ENCODE results near the gene TBC1D22A.
A peak's percentile ranks its signal among the peaks of the same experiment; 100 is the strongest.

Gene TBC1D22A

DNA sequence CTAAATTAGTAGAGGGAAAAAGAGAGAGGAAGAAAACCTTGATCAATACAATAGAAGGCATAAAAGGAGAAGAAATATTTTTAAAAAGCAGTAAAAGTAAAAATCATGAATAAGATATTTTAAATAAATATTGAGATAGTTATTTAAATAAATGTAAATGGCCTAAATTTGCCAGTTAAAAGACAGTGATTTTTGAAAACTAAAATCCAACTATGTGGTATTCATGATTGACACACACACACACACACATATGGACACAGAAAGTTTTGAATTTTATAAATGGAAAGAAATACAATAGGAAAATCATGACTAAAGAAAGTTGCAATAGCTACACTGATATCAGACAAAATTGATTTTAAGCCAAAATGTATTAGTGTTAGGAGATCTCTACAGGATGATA is 313.1 kb downstream of the TBC1D22A start:
- DNase-seq: no peak
- no peak for TF ChIP-seq POLR2A (IDR thresholded peaks at IDR 0.05; ENCODE audit: low read length)
- no peak for TF ChIP-seq GATA1 (IDR thresholded peaks at IDR 0.05; ENCODE audit: low read depth, low read length)

DNA sequence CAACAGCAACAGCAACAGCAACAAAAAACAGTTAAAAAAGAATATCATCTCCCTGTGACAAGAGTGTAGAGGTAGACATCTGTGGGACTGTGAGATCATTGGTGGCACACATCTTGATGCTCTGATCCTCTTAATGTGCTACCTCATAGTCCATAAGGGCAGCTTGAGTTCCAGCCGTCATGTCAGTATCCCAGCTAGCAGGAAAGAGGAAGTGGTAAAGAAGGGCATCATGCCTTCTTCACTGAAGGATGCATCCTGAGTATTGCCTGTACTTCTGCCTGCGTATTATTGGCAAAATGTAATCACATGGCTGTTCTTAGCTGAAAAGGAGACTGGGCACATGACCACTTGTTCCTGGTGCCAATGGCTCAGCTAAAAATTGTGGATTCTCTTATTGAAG is 314.3 kb downstream of the TBC1D22A start:
- no peak for DNase-seq
- TF ChIP-seq POLR2A (IDR thresholded peaks at IDR 0.05; ENCODE audit: low read length) (no peak), GATA1 (IDR thresholded peaks at IDR 0.05; ENCODE audit: low read depth, low read length) (no peak)

DNA sequence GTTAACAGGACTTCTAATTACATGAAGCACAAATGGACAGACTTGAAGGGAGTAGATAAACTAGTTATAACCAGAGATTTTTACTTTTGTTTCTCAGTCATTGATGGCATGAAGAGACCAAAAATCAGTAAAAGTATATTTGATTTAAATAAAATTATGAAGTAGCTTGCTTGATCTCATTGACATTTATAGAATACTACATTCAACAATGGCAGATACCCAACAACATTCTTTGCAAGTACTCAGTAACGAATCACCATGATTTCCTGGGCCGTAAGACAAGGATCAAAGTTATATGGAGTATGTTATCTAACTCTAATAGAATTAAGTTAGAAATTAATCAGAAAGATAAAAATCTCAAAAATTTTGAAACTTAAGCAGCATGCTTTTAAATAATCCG is 317.6 kb downstream of the TBC1D22A start:
- DNase-seq: no peak
- no peak for TF ChIP-seq POLR2A (IDR thresholded peaks at IDR 0.05; ENCODE audit: low read length)
- TF ChIP-seq GATA1 (IDR thresholded peaks at IDR 0.05; ENCODE audit: low read depth, low read length): no peak

DNA sequence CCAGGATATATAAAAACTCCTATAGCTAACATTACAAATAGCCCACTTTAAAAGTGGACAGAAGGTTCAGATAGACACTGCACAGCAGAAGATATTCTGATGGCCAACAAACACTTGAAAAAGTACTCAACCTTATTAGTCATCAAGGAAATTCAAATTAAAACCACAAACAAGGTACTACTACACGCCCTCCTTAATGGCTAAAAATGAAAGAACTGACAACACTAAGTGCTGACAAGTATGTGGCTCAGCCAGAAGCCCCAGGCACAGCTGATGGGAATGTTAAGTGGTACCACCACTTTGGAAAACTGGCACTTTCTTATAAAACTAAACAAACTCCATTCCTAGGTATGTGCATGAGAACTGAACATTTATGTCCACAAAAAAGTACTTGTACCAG is 320.1 kb downstream of the TBC1D22A start:
- TF ChIP-seq GATA1 (IDR thresholded peaks at IDR 0.05; ENCODE audit: low read depth, low read length) (no peak), POLR2A (IDR thresholded peaks at IDR 0.05; ENCODE audit: low read length) (no peak)
- DNase-seq: no peak

- no peak for DNase-seq
- TF ChIP-seq POLR2A (IDR thresholded peaks at IDR 0.05; ENCODE audit: low read length): no peak
- TF ChIP-seq GATA1 (IDR thresholded peaks at IDR 0.05; ENCODE audit: low read depth, low read length): no peak
Observed at GRCh38 chr22:47083379-47083986, 321.0 kb downstream of the TBC1D22A start.

DNA sequence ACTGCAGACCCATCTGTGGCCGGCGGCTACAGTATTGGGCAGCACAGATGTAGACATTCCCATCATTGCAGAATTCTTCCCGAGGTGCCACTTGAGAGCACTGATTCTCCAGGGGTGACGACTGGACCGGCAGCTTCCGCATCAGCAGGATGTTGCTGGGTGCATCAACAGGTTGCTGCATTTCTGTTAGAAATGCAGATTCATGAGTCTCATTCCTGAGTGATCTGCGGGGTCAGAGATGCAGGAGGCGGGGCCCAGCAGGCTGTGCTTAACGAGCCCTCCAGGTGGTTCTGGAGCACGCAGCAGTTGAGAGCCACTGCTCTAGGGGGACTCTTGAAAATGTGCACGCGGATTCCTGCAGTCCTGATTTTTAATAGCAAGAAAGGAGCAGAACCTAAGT is 321.8 kb downstream of the TBC1D22A start:
- TF ChIP-seq POLR2A (IDR thresholded peaks at IDR 0.05; ENCODE audit: low read length) (no peak), GATA1 (IDR thresholded peaks at IDR 0.05; ENCODE audit: low read depth, low read length) (no peak)
- no peak for DNase-seq

DNA sequence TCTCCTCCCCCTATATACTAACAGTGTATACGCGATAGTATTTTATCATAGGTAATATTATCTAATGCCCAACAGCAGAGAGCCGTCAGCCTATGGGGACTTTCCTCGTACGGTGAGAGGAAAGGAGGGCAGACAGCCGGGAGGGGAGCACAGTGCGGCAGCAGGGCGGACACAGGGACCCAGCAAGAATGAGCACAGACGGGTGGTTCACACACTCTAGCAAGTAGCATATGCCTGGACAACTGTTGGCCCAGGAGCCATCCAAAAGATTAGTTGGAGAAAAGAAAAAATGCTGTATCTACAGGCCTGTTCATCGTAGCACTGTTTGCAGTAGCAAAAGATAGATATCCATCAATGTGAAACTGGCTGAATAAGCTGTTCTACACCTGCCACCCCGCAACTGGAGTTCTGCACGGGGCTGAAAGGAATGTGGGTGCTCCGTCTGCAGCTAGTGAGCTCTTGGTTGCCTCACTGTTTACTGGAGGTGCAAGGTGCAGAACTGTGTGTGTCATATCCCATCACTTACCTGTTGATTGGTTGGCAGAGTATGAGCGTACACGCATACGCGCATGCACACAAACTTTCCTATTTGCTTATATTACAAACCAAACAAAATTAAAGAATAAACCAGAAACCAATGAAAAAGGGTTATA is 324.3 kb downstream of the TBC1D22A start:
- TF ChIP-seq POLR2A (IDR thresholded peaks at IDR 0.05; ENCODE audit: low read length) (no peak), GATA1 (IDR thresholded peaks at IDR 0.05; ENCODE audit: low read depth, low read length) (no peak)
- DNase-seq: no peak

DNA sequence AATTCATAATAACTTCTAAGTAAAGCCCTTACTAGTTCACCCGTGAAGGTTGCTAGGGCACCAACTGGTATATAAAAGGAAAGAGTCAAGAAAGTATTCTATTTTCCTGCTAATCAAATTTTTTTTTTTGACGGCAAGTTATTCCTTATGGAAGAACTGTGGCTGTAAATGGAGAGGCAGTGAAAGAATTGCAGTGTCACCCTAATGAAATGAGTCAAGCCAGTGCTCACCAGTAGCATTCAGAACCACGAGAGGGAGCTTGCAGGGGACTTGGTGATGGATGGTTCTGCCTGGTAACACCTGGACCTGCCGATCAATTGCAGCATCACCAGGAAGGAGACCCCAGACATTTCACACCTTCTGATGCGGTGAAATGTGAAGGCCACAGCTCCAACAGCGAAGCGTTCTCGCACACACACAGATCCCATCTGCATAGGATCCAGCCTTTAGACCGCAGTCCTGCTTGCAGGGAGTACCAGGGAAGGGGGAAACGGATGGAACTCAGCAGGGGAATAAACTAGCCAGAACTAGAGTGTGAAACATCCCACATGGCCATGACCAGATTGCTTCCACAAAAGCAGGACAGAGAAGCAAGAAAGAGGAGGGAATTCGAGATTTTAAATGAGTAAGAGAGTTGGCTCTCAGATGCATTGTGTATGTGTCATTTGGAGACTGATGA is 326.2 kb downstream of the TBC1D22A start:
- DNase-seq: no peak
- no peak for TF ChIP-seq GATA1 (IDR thresholded peaks at IDR 0.05; ENCODE audit: low read depth, low read length)
- TF ChIP-seq POLR2A (IDR thresholded peaks at IDR 0.05; ENCODE audit: low read length): no peak

GRCh38 chr22:47089374-47089773 is 326.9 kb downstream of the TBC1D22A start:
- TF ChIP-seq GATA1 (IDR thresholded peaks at IDR 0.05; ENCODE audit: low read depth, low read length) (no peak), POLR2A (IDR thresholded peaks at IDR 0.05; ENCODE audit: low read length) (no peak)
- DNase-seq: no peak

- peak; percentile 21 to 28 for DNase-seq
Observed at GRCh38 chr22:47089796-47090460, 327.5 kb downstream of the TBC1D22A start.

DNA sequence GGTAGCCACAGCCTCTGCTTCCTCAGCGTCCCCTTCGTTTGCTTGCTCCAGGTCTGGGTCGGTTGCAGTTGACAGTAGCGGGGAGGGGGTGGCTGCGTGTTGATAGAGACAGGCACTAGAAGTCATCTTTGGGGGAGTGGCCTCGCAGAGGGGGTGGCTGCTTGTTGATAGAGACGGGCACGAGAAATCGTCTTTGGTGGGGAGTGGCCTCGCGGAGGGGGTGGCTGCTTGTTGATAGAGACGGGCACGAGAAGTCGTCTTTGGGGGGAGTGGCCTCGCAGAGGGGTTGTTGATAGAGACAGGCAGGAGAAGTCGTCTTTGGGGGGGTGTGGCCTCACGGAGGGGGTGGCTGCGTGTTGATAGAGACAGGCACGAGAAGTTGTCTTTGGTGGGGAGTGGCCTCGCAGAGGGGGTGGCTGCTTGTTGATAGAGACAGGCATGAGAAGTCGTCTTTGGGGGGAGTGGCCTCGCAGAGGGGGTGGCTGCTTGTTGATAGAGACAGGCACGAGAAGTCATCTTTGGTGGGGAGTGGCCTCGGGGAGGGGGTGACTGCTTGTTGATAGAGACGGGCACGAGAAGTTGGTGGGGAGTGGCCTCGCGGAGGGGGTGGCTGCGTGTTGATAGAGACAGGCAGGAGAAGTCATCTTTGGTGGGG is 328.3 kb downstream of the TBC1D22A start:
- DNase-seq: peak; percentile 93 to 96

More at GRCh38 chr22:47089796-47090460, 327.5 kb downstream of the TBC1D22A start:
- no peak for TF ChIP-seq POLR2A (IDR thresholded peaks at IDR 0.05; ENCODE audit: low read length)
- TF ChIP-seq GATA1 (IDR thresholded peaks at IDR 0.05; ENCODE audit: low read depth, low read length): no peak

DNA sequence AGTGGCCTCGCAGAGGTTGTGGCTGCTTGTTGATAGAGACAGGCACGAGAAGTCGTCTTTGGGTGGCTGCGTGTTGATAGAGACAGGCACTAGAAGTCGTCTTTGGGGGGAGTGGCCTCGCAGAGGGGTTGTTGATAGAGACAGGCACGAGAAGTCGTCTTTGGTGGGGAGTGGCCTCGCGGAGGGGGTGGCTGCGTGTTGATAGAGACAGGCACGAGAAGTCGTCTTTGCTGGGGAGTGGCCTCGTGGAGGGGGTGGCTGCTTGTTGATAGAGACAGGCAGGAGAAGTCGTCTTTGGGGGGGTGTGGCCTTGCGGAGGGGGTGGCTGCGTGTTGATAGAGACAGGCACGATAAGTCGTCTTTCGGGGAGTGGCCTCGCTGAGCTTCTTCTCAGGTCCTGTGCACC is 328.8 kb downstream of the TBC1D22A start:
- DNase-seq: peak in 1 of 2 experiments; percentile 93
- TF ChIP-seq POLR2A (IDR thresholded peaks at IDR 0.05; ENCODE audit: low read length) (no peak), GATA1 (IDR thresholded peaks at IDR 0.05; ENCODE audit: low read depth, low read length) (no peak)

More for the DNA sequence above, 328.3 kb downstream of the TBC1D22A start:
- TF ChIP-seq GATA1 (IDR thresholded peaks at IDR 0.05; ENCODE audit: low read depth, low read length) (no peak), POLR2A (IDR thresholded peaks at IDR 0.05; ENCODE audit: low read length) (no peak)

GRCh38 chr22:47091921-47092700 is 329.7 kb downstream of the TBC1D22A start:
- TF ChIP-seq POLR2A (IDR thresholded peaks at IDR 0.05; ENCODE audit: low read length) (no peak), GATA1 (IDR thresholded peaks at IDR 0.05; ENCODE audit: low read depth, low read length) (no peak)

More at GRCh38 chr22:47091921-47092700, 329.7 kb downstream of the TBC1D22A start:
- no peak for DNase-seq
